ENCODE results near the gene INSL3.

INSL3 gene

DNA sequence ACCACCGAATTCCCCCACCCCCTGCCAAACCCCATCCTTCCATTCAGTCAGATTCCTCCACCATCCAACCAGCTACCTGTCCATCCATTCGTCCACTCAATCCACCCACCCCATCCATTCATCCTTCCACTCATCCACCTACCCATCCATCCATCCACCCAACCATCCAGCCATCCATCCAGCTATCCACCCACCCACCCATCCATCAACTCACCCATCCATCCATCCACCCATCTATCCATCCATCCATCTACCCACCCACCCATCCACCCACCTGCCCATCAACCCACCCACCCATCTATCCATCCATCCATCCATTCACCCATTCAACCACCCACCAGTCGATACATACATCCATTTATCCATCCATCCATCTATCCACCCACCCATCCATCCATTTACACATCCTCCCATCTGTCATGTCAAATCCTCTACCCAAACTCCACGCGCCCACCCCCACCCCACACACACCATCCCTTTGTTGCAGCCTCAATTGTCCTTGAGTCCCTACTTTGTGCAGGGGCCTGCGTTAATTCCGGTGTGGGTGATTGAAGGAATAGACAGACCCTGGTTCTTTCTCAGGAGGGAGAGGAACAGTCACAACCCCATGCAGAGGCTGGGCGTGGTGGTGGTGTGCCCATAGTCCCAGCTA lies 45.1 kb upstream of the INSL3 start:
- no peak overlapping the region for H3K27ac ChIP-seq
- TF ChIP-seq, protein P1, sequence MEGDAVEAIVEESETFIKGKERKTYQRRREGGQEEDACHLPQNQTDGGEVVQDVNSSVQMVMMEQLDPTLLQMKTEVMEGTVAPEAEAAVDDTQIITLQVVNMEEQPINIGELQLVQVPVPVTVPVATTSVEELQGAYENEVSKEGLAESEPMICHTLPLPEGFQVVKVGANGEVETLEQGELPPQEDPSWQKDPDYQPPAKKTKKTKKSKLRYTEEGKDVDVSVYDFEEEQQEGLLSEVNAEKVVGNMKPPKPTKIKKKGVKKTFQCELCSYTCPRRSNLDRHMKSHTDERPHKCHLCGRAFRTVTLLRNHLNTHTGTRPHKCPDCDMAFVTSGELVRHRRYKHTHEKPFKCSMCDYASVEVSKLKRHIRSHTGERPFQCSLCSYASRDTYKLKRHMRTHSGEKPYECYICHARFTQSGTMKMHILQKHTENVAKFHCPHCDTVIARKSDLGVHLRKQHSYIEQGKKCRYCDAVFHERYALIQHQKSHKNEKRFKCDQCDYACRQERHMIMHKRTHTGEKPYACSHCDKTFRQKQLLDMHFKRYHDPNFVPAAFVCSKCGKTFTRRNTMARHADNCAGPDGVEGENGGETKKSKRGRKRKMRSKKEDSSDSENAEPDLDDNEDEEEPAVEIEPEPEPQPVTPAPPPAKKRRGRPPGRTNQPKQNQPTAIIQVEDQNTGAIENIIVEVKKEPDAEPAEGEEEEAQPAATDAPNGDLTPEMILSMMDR (conservative IDR thresholded peaks at IDR 0.05; ENCODE audit: low read depth, low read length) = no peak
- peaks cover 23% of the 10 kb centered on the region; the same call in 1 of the 2 replicates for H3K27me3 ChIP-seq (ENCODE audit: insufficient read depth, low read depth)
- H3K79me2 ChIP-seq (ENCODE audit: insufficient read depth, low read depth) = peaks cover 8% of the 10 kb centered on the region
- H3K4me1 ChIP-seq (ENCODE audit: low read depth, poor library complexity, severe bottlenecking) = peaks cover 18% of the 10 kb centered on the region
- no peak overlapping the region for H3K9ac ChIP-seq
- H2AFZ ChIP-seq (ENCODE audit: low read depth) = no peak overlapping the region
- H3K4me3 ChIP-seq (IDR thresholded peaks at IDR 0.05; ENCODE audit: insufficient read depth, low read depth, low read length) = no peak overlapping the region
- peaks cover 10% of the 10 kb centered on the region; the same call in 1 of the 2 replicates for H3K36me3 ChIP-seq (ENCODE audit: insufficient read depth)
- H4K20me1 ChIP-seq (ENCODE audit: insufficient read depth) = no peaks in the 10 kb centered on the region
- H3K4me2 ChIP-seq = no peak overlapping the region

DNA sequence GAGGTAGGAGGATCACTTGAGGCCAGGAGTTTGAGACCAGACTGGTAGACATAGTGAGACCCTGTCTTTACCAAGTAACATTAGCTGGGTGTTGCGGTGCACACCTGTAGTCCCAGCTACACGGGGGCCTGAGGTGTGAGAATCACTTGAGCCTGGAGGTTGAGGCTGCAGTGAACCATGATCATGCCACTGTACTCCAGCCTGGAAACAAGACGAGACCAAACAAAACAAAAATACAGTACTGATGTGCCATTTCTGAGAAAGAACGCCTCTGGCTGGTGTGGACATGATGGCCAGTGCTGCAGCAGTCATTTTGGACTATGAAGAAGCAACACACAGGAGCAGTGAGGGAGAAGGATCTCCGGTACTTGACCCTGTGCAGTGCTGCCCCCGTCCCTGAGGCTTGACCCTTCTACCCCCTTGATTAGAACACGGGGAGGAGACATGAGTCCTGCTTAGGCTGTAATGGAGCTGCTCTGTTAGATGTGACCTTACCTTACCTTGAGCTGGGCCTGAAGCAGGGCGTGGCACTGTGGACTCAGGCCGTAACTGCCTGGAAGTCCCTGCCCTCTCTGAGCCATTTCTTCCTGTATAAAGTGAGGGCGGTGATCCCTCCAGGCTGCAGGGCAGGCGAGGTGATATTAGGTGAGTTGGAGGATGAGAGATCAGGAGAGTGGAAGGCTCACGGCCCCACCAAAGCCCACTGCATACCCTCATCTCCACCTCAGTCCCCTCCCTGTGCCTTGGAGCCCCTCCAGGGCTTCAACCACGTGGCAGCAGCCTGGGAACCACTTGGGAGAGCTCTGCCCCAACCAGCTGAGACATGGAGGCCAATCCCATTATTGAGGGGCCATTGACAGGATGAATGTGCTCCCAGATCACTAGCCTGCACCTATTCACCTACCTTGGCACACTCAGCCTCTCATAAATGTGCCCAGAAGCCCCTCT lies 44.3 kb upstream of the INSL3 start:
- Histone ChIP-seq H3K79me2 (ENCODE audit: insufficient read depth, low read depth) (peaks cover 16% of the 10 kb centered on the region), H3K36me3 (ENCODE audit: insufficient read depth) (peaks cover 11% of the 10 kb centered on the region; the same call in 1 of the 2 replicates), H3K4me1 (ENCODE audit: low read depth, poor library complexity, severe bottlenecking) (peaks cover 21% of the 10 kb centered on the region), H3K27me3 (ENCODE audit: insufficient read depth, low read depth) (peaks cover 16% of the 10 kb centered on the region; the same call in 1 of the 2 replicates), H3K4me3 (IDR thresholded peaks at IDR 0.05; ENCODE audit: insufficient read depth, low read depth, low read length) (no peak overlapping the region), H3K27ac (no peak overlapping the region), H3K9ac (no peak overlapping the region), H2AFZ (ENCODE audit: low read depth) (no peak overlapping the region), H3K4me2 (no peak overlapping the region), H4K20me1 (ENCODE audit: insufficient read depth) (no peaks in the 10 kb centered on the region)
- TF ChIP-seq, protein P1 (conservative IDR thresholded peaks at IDR 0.05; ENCODE audit: low read depth, low read length) = no peak

DNA sequence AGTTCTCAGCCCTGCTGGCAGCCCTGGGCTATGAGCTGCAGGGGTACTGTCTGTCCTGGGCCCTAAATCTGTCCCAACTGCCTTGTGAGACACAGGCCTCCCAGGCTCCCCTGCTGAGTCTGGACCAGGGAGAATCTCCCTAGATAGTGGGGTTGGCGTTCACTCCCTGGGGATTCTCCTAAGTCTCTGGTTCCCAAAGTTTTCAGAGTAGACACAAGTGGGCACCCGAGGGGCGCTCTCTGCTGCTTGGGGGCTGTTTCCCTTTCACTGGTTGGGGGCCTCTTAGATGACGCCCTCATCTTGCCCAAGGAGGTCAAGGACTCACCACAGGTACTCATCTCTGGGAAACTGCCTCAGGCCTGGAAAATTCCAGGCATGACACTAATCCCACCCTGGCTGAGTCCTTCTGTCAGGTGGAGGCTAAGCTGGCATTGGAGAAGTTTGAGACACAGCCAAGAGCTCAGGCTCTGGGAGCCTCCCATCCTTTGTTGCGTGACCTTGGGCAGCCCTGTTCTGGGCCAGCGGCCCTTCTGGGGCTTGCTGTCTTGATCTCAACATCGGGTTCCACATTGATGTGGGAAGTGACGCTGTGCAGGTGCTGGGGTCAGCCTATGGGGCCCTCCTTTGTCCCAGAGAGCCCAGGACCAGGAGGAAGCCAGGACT lies 42.3 kb upstream of the INSL3 start:
- TF ChIP-seq, protein P1 (conservative IDR thresholded peaks at IDR 0.05; ENCODE audit: low read depth, low read length) = no peak
- H3K4me2 ChIP-seq = no peak overlapping the region
- H3K36me3 ChIP-seq (ENCODE audit: insufficient read depth) = peaks cover 11% of the 10 kb centered on the region; the same call in 1 of the 2 replicates
- no peaks in the 10 kb centered on the region for H4K20me1 ChIP-seq (ENCODE audit: insufficient read depth)
- peaks cover 6% of the 10 kb centered on the region; the same call in 1 of the 2 replicates for H3K27me3 ChIP-seq (ENCODE audit: insufficient read depth, low read depth)
- no peak overlapping the region; the same call in 1 of the 2 replicates for H3K27ac ChIP-seq
- peaks cover 25% of the 10 kb centered on the region for H3K79me2 ChIP-seq (ENCODE audit: insufficient read depth, low read depth)
- no peak overlapping the region for H2AFZ ChIP-seq (ENCODE audit: low read depth)
- no peak overlapping the region for H3K4me3 ChIP-seq (IDR thresholded peaks at IDR 0.05; ENCODE audit: insufficient read depth, low read depth, low read length)
- peaks cover 21% of the 10 kb centered on the region for H3K4me1 ChIP-seq (ENCODE audit: low read depth, poor library complexity, severe bottlenecking)
- H3K9ac ChIP-seq = no peak overlapping the region

DNA sequence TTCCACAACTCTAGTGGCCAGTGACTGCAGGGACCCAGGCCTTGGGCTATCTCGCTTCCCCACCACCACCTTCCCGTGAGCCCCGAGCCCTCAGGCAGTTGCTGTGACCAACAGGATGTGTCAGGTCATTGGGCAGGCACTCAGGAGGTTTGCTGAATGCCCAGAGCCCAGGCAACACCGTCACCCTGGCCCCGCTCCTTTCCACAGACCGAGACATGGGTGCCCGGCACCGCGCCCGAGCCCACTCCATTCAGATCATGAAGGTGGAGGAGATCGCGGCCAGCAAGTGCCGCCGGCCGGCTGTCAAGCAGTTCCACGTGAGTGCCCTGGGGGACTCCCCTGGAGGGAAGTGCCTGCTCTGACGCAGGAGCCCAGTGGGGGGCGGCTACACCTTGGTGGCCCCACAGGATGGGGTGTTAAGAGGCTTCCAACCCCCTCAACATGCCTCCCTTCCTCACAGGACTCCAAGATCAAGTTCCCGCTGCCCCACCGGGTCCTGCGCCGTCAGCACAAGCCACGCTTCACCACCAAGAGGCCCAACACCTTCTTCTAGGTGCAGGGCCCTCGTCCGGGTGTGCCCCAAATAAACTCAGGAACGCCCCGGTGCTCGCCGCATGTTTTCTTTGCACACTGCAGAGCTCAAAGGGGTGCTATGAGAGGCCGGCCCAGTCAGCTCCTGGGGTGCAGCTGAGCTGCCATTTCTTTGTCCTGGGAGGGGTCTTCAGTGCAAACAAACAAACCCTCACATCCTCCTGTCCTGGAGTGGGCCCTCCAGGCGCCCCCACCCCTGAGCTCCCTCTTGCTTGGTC lies 41.6 kb upstream of the INSL3 start:
- H3K79me2 ChIP-seq (ENCODE audit: insufficient read depth, low read depth) = peaks cover 25% of the 10 kb centered on the region
- H3K9ac ChIP-seq = no peak overlapping the region
- H2AFZ ChIP-seq (ENCODE audit: low read depth) = no peak overlapping the region
- H3K4me3 ChIP-seq (IDR thresholded peaks at IDR 0.05; ENCODE audit: insufficient read depth, low read depth, low read length) = no peak overlapping the region
- H4K20me1 ChIP-seq (ENCODE audit: insufficient read depth) = no peaks in the 10 kb centered on the region
- no peaks in the 10 kb centered on the region; the same call in 1 of the 2 replicates for H3K27me3 ChIP-seq (ENCODE audit: insufficient read depth, low read depth)
- no peak overlapping the region for H3K4me2 ChIP-seq
- peaks cover 11% of the 10 kb centered on the region; the same call in 1 of the 2 replicates for H3K36me3 ChIP-seq (ENCODE audit: insufficient read depth)
- H3K4me1 ChIP-seq (ENCODE audit: low read depth, poor library complexity, severe bottlenecking) = peaks cover 21% of the 10 kb centered on the region
- H3K27ac ChIP-seq = no peak overlapping the region
- TF ChIP-seq, protein P1 (conservative IDR thresholded peaks at IDR 0.05; ENCODE audit: low read depth, low read length) = no peak

Data from KMS-11 (cell line).